H9 (cell line): Measurements from ENCODE around the gene CHCHD6. TPM values are rescaled to one million over a fixed set of nuclear protein-coding genes. Genes with fewer than 3 reads are reported as not detected.

Experiments
- DNase-seq: peaks from one replicate; pipeline ENCODE4 v3.0.0-alpha.2; 2017
- H2AFZ ChIP-seq: one replicate; pipeline ENCODE4 v1.6.1; 2013; ENCODE audit warnings: mild to moderate bottlenecking, low read length, control low read depth, moderate library complexity
- H2AK5ac ChIP-seq: 2 replicates; pipeline ENCODE4 v1.6.1; 2013; ENCODE audit warnings: low read length, control low read depth, mixed read lengths; ENCODE audit not compliant: insufficient read length
- H2BK120ac ChIP-seq: one replicate; pipeline ENCODE4 v1.6.1; 2013; ENCODE audit warnings: low read depth, mild to moderate bottlenecking, low read length, control low read depth, inconsistent platforms; ENCODE audit not compliant: poor library complexity, severe bottlenecking
- H2BK12ac ChIP-seq: 2 replicates; pipeline ENCODE4 v1.6.1; 2013; ENCODE audit warnings: low read length, control low read depth, mixed read lengths, low read depth; ENCODE audit not compliant: insufficient read length
- H2BK15ac ChIP-seq: 2 replicates; pipeline ENCODE4 v1.6.1; 2013; ENCODE audit warnings: low read depth, low read length, control low read depth
- H2BK20ac ChIP-seq: one replicate; pipeline ENCODE4 v1.6.1; 2013; ENCODE audit warnings: low read depth, mild to moderate bottlenecking, low read length, control low read depth, inconsistent platforms; ENCODE audit not compliant: poor library complexity, severe bottlenecking
- H2BK5ac ChIP-seq: 2 replicates; pipeline ENCODE4 v1.6.1; 2013; ENCODE audit warnings: low read length, control low read depth, mixed read lengths; ENCODE audit not compliant: insufficient read length
- H3K14ac ChIP-seq: 2 replicates; pipeline ENCODE4 v1.6.1; 2013; ENCODE audit warnings: low read length, control low read depth; ENCODE audit not compliant: insufficient read depth
- H3K18ac ChIP-seq: 2 replicates; pipeline ENCODE4 v1.6.1; 2013; ENCODE audit warnings: low read depth, mild to moderate bottlenecking, mixed read lengths, low read length, control low read depth; ENCODE audit not compliant: insufficient read length
- H3K23ac ChIP-seq: 2 replicates; pipeline ENCODE4 v1.6.1; 2013; ENCODE audit warnings: low read length, control low read depth, mixed read lengths, low read depth; ENCODE audit not compliant: insufficient read length
- H3K23me2 ChIP-seq: 2 replicates; pipeline ENCODE4 v1.6.1; 2013; ENCODE audit warnings: low read depth, mild to moderate bottlenecking, mixed read lengths, low read length, control low read depth; ENCODE audit not compliant: insufficient read length, poor library complexity, severe bottlenecking
- H3K27ac ChIP-seq: 2 replicates; pipeline ENCODE4 v1.5.1; 2013; ENCODE audit warnings: low read length, control low read depth, mixed read lengths, low read depth; ENCODE audit not compliant: insufficient read length
- H3K27me3 ChIP-seq: 2 replicates; pipeline ENCODE4 v1.6.1; 2013; ENCODE audit warnings: low read length, control low read depth, inconsistent platforms; ENCODE audit not compliant: insufficient read depth
- H3K4ac ChIP-seq: 2 replicates; pipeline ENCODE4 v1.6.1; 2013; ENCODE audit warnings: low read depth, mild to moderate bottlenecking, control low read depth, inconsistent platforms, low read length, moderate library complexity
- H3K4me1 ChIP-seq: 2 replicates; pipeline ENCODE4 v1.6.1; 2013; ENCODE audit warnings: low read length, control low read depth, inconsistent platforms; ENCODE audit not compliant: insufficient read depth
- H3K4me2 ChIP-seq: 2 replicates; pipeline ENCODE4 v1.6.1; 2013; ENCODE audit warnings: low read length, control low read depth, mixed read lengths; ENCODE audit not compliant: insufficient read length, insufficient read depth
- H3K56ac ChIP-seq: 2 replicates; pipeline ENCODE4 v1.6.1; 2013; ENCODE audit warnings: low read depth, mild to moderate bottlenecking, mixed read lengths, low read length, control low read depth; ENCODE audit not compliant: insufficient read length
- H3K79me1 ChIP-seq: 2 replicates; pipeline ENCODE4 v1.6.1; 2013; ENCODE audit warnings: low read depth, mild to moderate bottlenecking, moderate library complexity, low read length, control low read depth, inconsistent platforms; ENCODE audit not compliant: insufficient read depth, poor library complexity, severe bottlenecking
- H3K79me2 ChIP-seq: 2 replicates; pipeline ENCODE4 v1.6.1; 2013; ENCODE audit warnings: low read length, control low read depth, inconsistent platforms; ENCODE audit not compliant: insufficient read depth
- H3K9ac ChIP-seq: 2 replicates; pipeline ENCODE4 v1.6.1; 2013; ENCODE audit warnings: low read length, control low read depth, mixed read lengths; ENCODE audit not compliant: insufficient read length; ENCODE audit errors: extremely low read depth
- H3K9me3 ChIP-seq: one replicate; pipeline ENCODE4 v1.6.1; 2013; ENCODE audit warnings: low read depth, low read length, inconsistent platforms; ENCODE audit not compliant: control insufficient read depth
- H3T11ph ChIP-seq: one replicate; pipeline ENCODE4 v1.6.1; 2013; ENCODE audit warnings: mild to moderate bottlenecking, low read length, control low read depth, inconsistent platforms
- H4K20me1 ChIP-seq: one replicate; pipeline ENCODE4 v1.6.1; 2013; ENCODE audit not compliant: control insufficient read depth, insufficient read length, insufficient read depth
- H4K5ac ChIP-seq: 2 replicates; pipeline ENCODE4 v1.6.1; 2013; ENCODE audit warnings: low read depth, mild to moderate bottlenecking, mixed read lengths, low read length, control low read depth; ENCODE audit not compliant: insufficient read length
- H4K8ac ChIP-seq: replicated peaks from 2 replicates; pipeline ENCODE4 v1.6.1; 2013; ENCODE audit warnings: low read length, control low read depth, mixed read lengths, low read depth; ENCODE audit not compliant: insufficient read length
- H4K91ac ChIP-seq: 2 replicates; pipeline ENCODE4 v1.6.1; 2013; ENCODE audit warnings: low read depth, mild to moderate bottlenecking, moderate library complexity, mixed read lengths, low read length, control low read depth; ENCODE audit not compliant: insufficient read length
- H3K27ac Mint-ChIP-seq, 3 experiments: 2 replicates in 2 of 3; 3 replicates in 1 of 3; pipeline ENCODE4 v1.8.0; 2020 to 2021; ENCODE audit warnings: mixed read lengths in 3 of 3, mild to moderate bottlenecking in 1 of 3, moderate library complexity in 1 of 3
- H3K27me3 Mint-ChIP-seq: 2 replicates; pipeline ENCODE4 v1.8.0; 2021; ENCODE audit warnings: low read depth, mild to moderate bottlenecking, moderate library complexity, mixed read lengths
- H3K36me3 Mint-ChIP-seq, 3 experiments: 2 replicates in 2 of 3; 3 replicates in 1 of 3; pipeline ENCODE4 v1.8.0; 2020 to 2021; ENCODE audit warnings: low read depth in 3 of 3, mixed read lengths in 3 of 3; ENCODE audit not compliant: insufficient read depth in 1 of 3
- H3K4me1 Mint-ChIP-seq, 2 experiments: 2 replicates each; pipeline ENCODE4 v1.8.0; 2020; ENCODE audit warnings: mixed read lengths in 2 of 2
- H3K4me3 Mint-ChIP-seq, 2 experiments: 2 replicates in 1 of 2; 3 replicates in 1 of 2; pipeline ENCODE4 v1.8.0; 2020 to 2021; ENCODE audit warnings: mild to moderate bottlenecking in 2 of 2, mixed read lengths in 2 of 2, moderate library complexity in 1 of 2
- H3K9me3 Mint-ChIP-seq, 2 experiments: 2 replicates in 1 of 2; 3 replicates in 1 of 2; pipeline ENCODE4 v1.8.0; 2020; ENCODE audit warnings: mild to moderate bottlenecking in 2 of 2, mixed read lengths in 2 of 2, moderate library complexity in 1 of 2
- WGBS: extraction: QIAGEN DNeasy Blood & Tissue Kit; methylation state at CpG from one replicate; pipeline ENCODE4 v1.1.7; 2013; ENCODE audit warnings: missing lambda C conversion rate, low lambda C conversion rate, mixed read lengths; ENCODE audit not compliant: insufficient read length; ENCODE audit errors: extremely low coverage; 5-methylcytosine and 5-hydroxymethylcytosine counted together
- total RNA-seq: library from RNA; stranded (reverse); gene quantifications from 2 replicates; pipeline ENCODE4 v1.2.1, GENCODE V29; 2021
- TF ChIP-seq, protein P1 (sequence below): fragments of 200-600 bp; sonication (generic); conservative IDR thresholded peaks from 3 replicates; pipeline ENCODE4 v1.8.0; 2021; ENCODE audit warnings: antibody characterized with exemption, mild to moderate bottlenecking

The CHCHD6 gene
- total RNA-seq, 1 experiment from 2014 or later, result 34.2 TPM

DNA sequence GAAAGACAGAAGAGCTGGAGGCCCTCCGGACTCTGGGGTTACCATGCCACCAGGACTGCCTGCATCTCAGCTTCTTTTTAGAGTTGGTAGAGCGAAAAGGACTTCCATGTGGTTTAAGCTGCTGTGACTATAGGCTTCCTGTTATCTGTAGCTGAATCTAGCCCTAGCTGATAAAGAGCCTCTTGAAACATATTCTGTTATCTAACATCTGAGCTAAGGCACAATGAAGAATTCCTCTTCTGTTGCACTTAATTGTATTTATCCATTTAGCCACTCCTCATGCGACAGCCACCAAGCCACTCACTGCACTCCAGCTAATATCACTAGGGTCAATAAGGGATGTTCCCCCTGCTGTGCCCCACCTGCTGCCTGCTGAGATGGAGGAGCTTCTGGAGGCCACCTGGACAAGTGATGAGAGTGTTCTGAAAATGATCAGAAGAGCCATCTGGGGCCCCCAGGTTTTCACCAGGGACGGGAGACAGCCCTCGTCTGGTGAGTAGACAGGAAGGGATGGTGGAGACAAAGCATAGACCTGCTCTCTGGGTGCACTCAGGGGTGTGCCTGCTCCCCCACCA lies 184.2 kb downstream of the CHCHD6 start:
- peaks cover 6 to 11% of the 10 kb centered on the region in 2 experiments for H3K4me1 Mint-ChIP-seq
- peak overlapping the region in 2 of 3 experiments; percentile 34 to 65; a peak in 2 of 7 replicates for H3K27ac Mint-ChIP-seq

More for the DNA sequence above, 184.2 kb downstream of the CHCHD6 start:
- Histone ChIP-seq H2BK5ac (no peak overlapping the region), H3K23ac (no peak overlapping the region), H3K79me2 (no peaks in the 10 kb centered on the region), H3K79me1 (no peaks in the 10 kb centered on the region), H4K5ac (no peak overlapping the region), H3K27ac (no peak overlapping the region), H3K18ac (no peak overlapping the region), H3K9ac (no peak overlapping the region), H3K9me3 (no peaks in the 10 kb centered on the region), H3K23me2 (no peaks in the 10 kb centered on the region), H2BK20ac (no peak overlapping the region), H3K56ac (no peak overlapping the region), H3K4me2 (no peak overlapping the region), H2AK5ac (no peak overlapping the region), H2BK15ac (no peak overlapping the region), H2BK120ac (no peak overlapping the region), H2BK12ac (no peak overlapping the region), H3K14ac (no peak overlapping the region), H3T11ph (no peak overlapping the region), H4K8ac (no peak overlapping the region), H3K27me3 (no peaks in the 10 kb centered on the region), H3K4ac (no peak overlapping the region), H3K4me1 (peaks cover under 1% of the 10 kb centered on the region; the same call in 1 of the 2 replicates), H2AFZ (no peak overlapping the region), H4K91ac (no peak overlapping the region), H4K20me1 (no peaks in the 10 kb centered on the region)
- H3K4me3 Mint-ChIP-seq, result no peak overlapping the region
- TF ChIP-seq, protein P1, sequence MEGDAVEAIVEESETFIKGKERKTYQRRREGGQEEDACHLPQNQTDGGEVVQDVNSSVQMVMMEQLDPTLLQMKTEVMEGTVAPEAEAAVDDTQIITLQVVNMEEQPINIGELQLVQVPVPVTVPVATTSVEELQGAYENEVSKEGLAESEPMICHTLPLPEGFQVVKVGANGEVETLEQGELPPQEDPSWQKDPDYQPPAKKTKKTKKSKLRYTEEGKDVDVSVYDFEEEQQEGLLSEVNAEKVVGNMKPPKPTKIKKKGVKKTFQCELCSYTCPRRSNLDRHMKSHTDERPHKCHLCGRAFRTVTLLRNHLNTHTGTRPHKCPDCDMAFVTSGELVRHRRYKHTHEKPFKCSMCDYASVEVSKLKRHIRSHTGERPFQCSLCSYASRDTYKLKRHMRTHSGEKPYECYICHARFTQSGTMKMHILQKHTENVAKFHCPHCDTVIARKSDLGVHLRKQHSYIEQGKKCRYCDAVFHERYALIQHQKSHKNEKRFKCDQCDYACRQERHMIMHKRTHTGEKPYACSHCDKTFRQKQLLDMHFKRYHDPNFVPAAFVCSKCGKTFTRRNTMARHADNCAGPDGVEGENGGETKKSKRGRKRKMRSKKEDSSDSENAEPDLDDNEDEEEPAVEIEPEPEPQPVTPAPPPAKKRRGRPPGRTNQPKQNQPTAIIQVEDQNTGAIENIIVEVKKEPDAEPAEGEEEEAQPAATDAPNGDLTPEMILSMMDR, result no peak
- no peak for DNase-seq
- no peaks in the 10 kb centered on the region for H3K9me3 Mint-ChIP-seq
- no peaks in the 10 kb centered on the region for H3K27me3 Mint-ChIP-seq
- no CpG with 5 or more reads among the region's 5 CpGs for WGBS
- peaks cover 0 to 8% (median 0%) of the 10 kb centered on the region in 3 experiments; a peak in 3 of 7 replicates for H3K36me3 Mint-ChIP-seq
